SIG-M5 (cell line): Measurements from ENCODE around the gene ETFB.

Experiments
- DNase-seq: peaks from one replicate; lab custom pipeline; 2025; lab: John Stamatoyannopoulos, UW

Gene ETFB

GRCh38 chr19:51351266-51351990 lies 14.8 kb downstream of the ETFB start:
- no peak for DNase-seq

- DNase-seq, result no peak
These were observed 18.8 kb downstream of the ETFB start for GRCh38 chr19:51347209-51347928.

GRCh38 chr19:51346742-51347141 lies 19.4 kb downstream of the ETFB start:
- DNase-seq, result no peak

GRCh38 chr19:51345076-51345620 lies 21.0 kb downstream of the ETFB start:
- DNase-seq, result no peak

GRCh38 chr19:51342631-51343569 lies 23.3 kb downstream of the ETFB start:
- no peak for DNase-seq

GRCh38 chr19:51341976-51342580 lies 24.1 kb downstream of the ETFB start, which contains the start of gene VSIG10L:
Gene VSIG10L, minus strand, starts transcription at chr19:51342139. Its CDS starts 15 bp downstream, at chr19:51342124.
- no peak for DNase-seq

- DNase-seq, result no peak
These were observed 25.1 kb downstream of the ETFB start for GRCh38 chr19:51341066-51341465.

GRCh38 chr19:51339687-51340656 lies 26.2 kb downstream of the ETFB start:
- DNase-seq, result peak; percentile 57

- no peak for DNase-seq
These were observed 26.9 kb downstream of the ETFB start for GRCh38 chr19:51339313-51339686.

GRCh38 chr19:51338563-51339312 lies 27.4 kb downstream of the ETFB start:
- DNase-seq, result no peak

- DNase-seq, result no peak
These were observed 28.2 kb downstream of the ETFB start for GRCh38 chr19:51337861-51338562.

GRCh38 chr19:51337141-51337860 lies 28.9 kb downstream of the ETFB start:
- DNase-seq, result no peak

- no peak for DNase-seq
These were observed 32.2 kb downstream of the ETFB start for GRCh38 chr19:51333836-51334460.

- no peak for DNase-seq
These were observed 34.5 kb downstream of the ETFB start for GRCh38 chr19:51331716-51332115.

- DNase-seq, result no peak
These were observed 35.0 kb downstream of the ETFB start for GRCh38 chr19:51331193-51331592.

- no peak for DNase-seq
These were observed 35.8 kb downstream of the ETFB start for GRCh38 chr19:51330366-51330765.

GRCh38 chr19:51329411-51329810 lies 36.8 kb downstream of the ETFB start:
- no peak for DNase-seq
